ENCODE data around the gene SSBP4.

SSBP4 gene

GRCh38 chr19:18469069-18469846 is 50.1 kb downstream of the SSBP4 start:
- peak; percentile 21 for DNase-seq (ENCODE audit: low read depth)

GRCh38 chr19:18470787-18471186 is 51.6 kb downstream of the SSBP4 start:
- no peak for DNase-seq (ENCODE audit: low read depth)

- no peak for DNase-seq (ENCODE audit: low read depth)
Measured at GRCh38 chr19:18473003-18473705, 54.0 kb downstream of the SSBP4 start.

GRCh38 chr19:18473706-18474087 is 54.5 kb downstream of the SSBP4 start:
- DNase-seq (ENCODE audit: low read depth): no peak

- DNase-seq (ENCODE audit: low read depth): no peak
Measured at GRCh38 chr19:18474366-18474887, 55.2 kb downstream of the SSBP4 start.

GRCh38 chr19:18475004-18475453 is 55.8 kb downstream of the SSBP4 start:
- no peak for DNase-seq (ENCODE audit: low read depth)

- no peak for DNase-seq (ENCODE audit: low read depth)
Measured at GRCh38 chr19:18475762-18476331, 56.6 kb downstream of the SSBP4 start.

GRCh38 chr19:18476507-18477041 is 57.4 kb downstream of the SSBP4 start:
- DNase-seq (ENCODE audit: low read depth): no peak

- no peak for DNase-seq (ENCODE audit: low read depth)
Measured at GRCh38 chr19:18477042-18477779, 58.0 kb downstream of the SSBP4 start.

- no peak for DNase-seq (ENCODE audit: low read depth)
Measured at GRCh38 chr19:18477974-18478373, 58.8 kb downstream of the SSBP4 start.

- DNase-seq (ENCODE audit: low read depth): peak; percentile 21
Measured at GRCh38 chr19:18478545-18479311, 59.5 kb downstream of the SSBP4 start.

GRCh38 chr19:18480006-18480691 is 61.0 kb downstream of the SSBP4 start:
- no peak for DNase-seq (ENCODE audit: low read depth)

GRCh38 chr19:18481505-18482222 is 62.5 kb downstream of the SSBP4 start:
- DNase-seq (ENCODE audit: low read depth): no peak

GRCh38 chr19:18483119-18483890 is 64.1 kb downstream of the SSBP4 start:
- DNase-seq (ENCODE audit: low read depth): no peak
